ENCODE data around the gene ARFGAP3. TPM values are rescaled to one million over a fixed set of nuclear protein-coding genes. Genes with fewer than 3 reads are reported as not detected.
A peak's percentile ranks its signal among the peaks of the same experiment; 100 is the strongest.

ARFGAP3 gene
- total and polyA plus RNA-seq, 7 experiments from 2014 or later: 22.9 to 38.4 (median 30.6) TPM

DNA sequence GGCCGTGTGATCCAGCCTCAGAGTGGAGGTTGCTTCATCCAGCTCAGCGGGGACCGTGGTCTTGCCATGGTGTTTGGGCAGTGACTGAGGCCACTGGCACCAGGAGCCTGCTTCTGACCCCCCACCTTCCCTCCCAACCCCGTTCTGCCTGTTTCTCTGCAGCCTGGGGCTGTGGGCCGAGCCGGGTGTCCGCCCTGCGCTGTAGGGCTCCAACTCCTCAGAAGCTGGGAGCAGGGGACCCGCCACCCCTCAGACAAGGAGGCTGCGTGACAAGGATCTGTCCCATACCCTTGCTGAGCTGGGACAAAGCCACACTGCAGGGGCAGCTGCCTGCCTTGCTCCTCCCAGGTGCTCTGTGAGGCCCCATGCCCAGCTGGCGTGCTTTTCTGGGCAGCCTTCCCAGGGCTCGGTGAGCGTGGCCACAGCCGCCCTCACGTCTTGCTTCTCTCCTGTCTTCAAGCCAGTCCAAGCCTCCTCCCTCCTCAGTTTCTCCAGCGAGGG, 11.7 kb upstream of the ARFGAP3 start:
- Mint-ChIP-seq H3K27me3 (no peaks in the 10 kb centered on the region), H3K4me3 (no peak overlapping the region), H3K4me1 (peaks cover 0 to 5% (median 1%) of the 10 kb centered on the region in 7 donors), H3K36me3 (peaks cover 0 to 20% (median 4%) of the 10 kb centered on the region in 5 donors), H3K27ac (no peak overlapping the region), H3K9me3 (peaks cover 0 to 2% (median 0%) of the 10 kb centered on the region in 11 donors)
- Histone ChIP-seq H3K27me3 (ENCODE audit: control insufficient read depth in 2 of 2, insufficient read depth in 2 of 2, low read length in 2 of 2) (no peaks in the 10 kb centered on the region), H3K9me3 (ENCODE audit: control insufficient read depth in 2 of 3, low read length in 3 of 3) (no peaks in the 10 kb centered on the region), H3K4me3 (ENCODE audit: low read length) (no peak overlapping the region), H3K4me1 (ENCODE audit: control insufficient read depth in 2 of 2, insufficient read depth in 2 of 2, low read length in 2 of 2) (no peaks in the 10 kb centered on the region), H3K36me3 (ENCODE audit: control insufficient read depth in 2 of 3, insufficient read depth in 3 of 3, low read length in 3 of 3) (peaks cover 0 to 27% (median 0%) of the 10 kb centered on the region in 3 experiments), H3K27ac (ENCODE audit: low read depth, low read length) (no peak overlapping the region)
- ChIA-PET CTCF (interaction anchor here (1.8 kb wide), 1 partner anchor 165 kb away, joined by 7 read pairs; no protein-coding TSS in a partner anchor), POLR2A (no interaction called here)
- intact Hi-C loops (cut with micrococcal nuclease): no loop called here
- ATAC-seq (no peak), DNase-seq (no peak)

DNA sequence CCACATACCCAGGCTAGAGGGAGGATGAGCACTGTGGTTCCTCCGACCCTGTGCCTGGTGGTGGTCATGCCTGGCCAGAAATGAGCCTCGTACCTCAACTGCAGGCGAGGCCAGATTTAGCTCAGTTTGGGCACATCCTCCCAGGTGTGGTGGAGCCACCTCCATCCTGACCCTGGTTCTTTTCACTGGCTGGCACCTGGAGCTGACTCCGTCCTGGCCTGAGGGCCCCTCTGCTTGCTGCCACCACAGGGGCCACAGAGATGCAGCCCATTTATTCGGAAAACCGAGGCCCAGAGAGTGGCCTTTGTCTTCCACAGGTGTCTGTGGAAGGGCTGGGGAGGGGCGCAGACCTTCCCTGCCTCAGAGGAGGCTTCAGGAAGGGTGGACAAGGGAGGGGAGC, 9.0 kb upstream of the ARFGAP3 start:
- Histone ChIP-seq H3K27me3 (ENCODE audit: control insufficient read depth in 2 of 2, insufficient read depth in 2 of 2, low read length in 2 of 2) (no peaks in the 10 kb centered on the region), H3K4me3 (ENCODE audit: low read length) (no peak overlapping the region), H3K4me1 (ENCODE audit: control insufficient read depth in 2 of 2, insufficient read depth in 2 of 2, low read length in 2 of 2) (no peaks in the 10 kb centered on the region), H3K9me3 (ENCODE audit: control insufficient read depth in 2 of 3, low read length in 3 of 3) (no peaks in the 10 kb centered on the region), H3K27ac (ENCODE audit: low read depth, low read length) (no peak overlapping the region), H3K36me3 (ENCODE audit: control insufficient read depth in 2 of 3, insufficient read depth in 3 of 3, low read length in 3 of 3) (peaks cover 0 to 3% (median 0%) of the 10 kb centered on the region in 3 experiments)
- ChIA-PET POLR2A (no interaction called here), CTCF (interaction anchor here (1.1 kb wide), 1 partner anchor 11 kb away, joined by 3 read pairs; no protein-coding TSS in a partner anchor)
- Mint-ChIP-seq H3K27me3 (no peaks in the 10 kb centered on the region), H3K4me1 (peaks cover 0 to 16% (median 9%) of the 10 kb centered on the region in 7 donors), H3K4me3 (no peak overlapping the region), H3K27ac (peak overlapping the region in 1 of 9 donors; percentile 63), H3K9me3 (peaks cover 0 to 9% (median 0%) of the 10 kb centered on the region in 11 donors), H3K36me3 (peaks cover 0 to 15% (median 4%) of the 10 kb centered on the region in 5 donors)
- intact Hi-C loops (cut with micrococcal nuclease): no loop called here
- no peak for ATAC-seq
- no peak for DNase-seq

DNA sequence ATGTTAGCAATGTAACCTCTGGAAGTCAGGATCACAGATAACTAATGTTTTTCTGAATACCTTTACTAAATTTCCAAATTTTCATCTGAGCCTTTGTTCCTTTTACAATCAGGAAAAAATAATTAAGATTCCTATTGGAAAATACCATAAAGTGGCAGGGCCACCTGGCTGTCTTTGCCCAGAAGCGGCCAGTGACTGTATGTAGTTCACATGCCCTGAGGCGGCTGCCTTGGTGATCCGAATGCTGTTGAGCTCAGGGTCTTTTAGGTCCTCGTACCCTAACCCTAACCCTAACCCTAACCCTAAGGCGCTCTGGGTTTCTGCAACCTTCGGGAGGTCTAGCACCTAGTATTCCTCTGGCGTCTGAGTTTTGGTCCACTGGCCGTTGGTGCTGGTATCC, 8.5 kb upstream of the ARFGAP3 start:
- CTCF ChIA-PET: interaction anchor here (1.1 kb wide), 1 partner anchor 11 kb away, joined by 3 read pairs; no protein-coding TSS in a partner anchor
- Mint-ChIP-seq H3K4me1 (peaks cover 0 to 16% (median 9%) of the 10 kb centered on the region in 7 donors), H3K36me3 (peaks cover 0 to 20% (median 4%) of the 10 kb centered on the region in 5 donors), H3K9me3 (peaks cover 0 to 9% (median 0%) of the 10 kb centered on the region in 11 donors), H3K4me3 (no peak overlapping the region), H3K27ac (peak overlapping the region in 1 of 9 donors; percentile 63), H3K27me3 (no peaks in the 10 kb centered on the region)
- intact Hi-C loops (cut with micrococcal nuclease): no loop called here
- no peak for DNase-seq
- no peaks in the 10 kb centered on the region for H3K4me1 ChIP-seq (ENCODE audit: control insufficient read depth in 2 of 2, insufficient read depth in 2 of 2, low read length in 2 of 2)
- no peak for ATAC-seq
- H3K4me3 ChIP-seq (ENCODE audit: low read length): no peak overlapping the region
- H3K27ac ChIP-seq (ENCODE audit: low read depth, low read length): no peak overlapping the region
- H3K9me3 ChIP-seq (ENCODE audit: control insufficient read depth in 2 of 3, low read length in 3 of 3): no peaks in the 10 kb centered on the region
- no peaks in the 10 kb centered on the region for H3K27me3 ChIP-seq (ENCODE audit: control insufficient read depth in 2 of 2, insufficient read depth in 2 of 2, low read length in 2 of 2)
- H3K36me3 ChIP-seq (ENCODE audit: control insufficient read depth in 2 of 3, insufficient read depth in 3 of 3, low read length in 3 of 3): no peaks in the 10 kb centered on the region
- POLR2A ChIA-PET: no interaction called here

DNA sequence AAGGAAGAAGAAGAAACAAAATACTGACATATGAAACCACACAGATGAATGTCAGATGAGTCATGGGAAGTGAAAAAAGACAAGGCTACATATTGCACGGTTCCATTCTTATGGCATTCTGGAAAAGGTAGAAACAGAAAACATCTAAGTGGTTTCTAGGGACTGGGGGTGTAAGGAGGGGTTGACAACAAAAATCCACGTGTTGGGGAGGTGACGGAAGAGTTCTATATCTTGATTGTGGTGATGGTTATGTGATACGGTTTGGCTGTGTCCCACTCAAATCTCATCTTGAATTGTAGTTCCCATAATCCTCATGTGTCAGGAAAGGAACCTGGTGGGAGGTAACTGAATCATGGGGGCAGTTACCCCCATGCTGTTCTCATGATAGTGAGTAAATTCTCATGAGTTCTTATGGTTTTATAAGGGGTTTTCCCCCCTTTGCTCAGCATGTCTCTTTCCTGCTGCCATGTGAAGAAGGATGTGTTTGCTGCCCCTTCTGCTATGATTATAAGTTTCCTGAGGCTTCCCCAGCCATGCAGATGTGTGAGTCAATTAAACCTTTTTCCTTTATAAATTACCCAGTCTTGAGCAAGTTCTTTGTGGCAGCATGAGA, 6.4 kb upstream of the ARFGAP3 start:
- peak; percentile 40 for ATAC-seq
- intact Hi-C loops (cut with micrococcal nuclease): no loop called here
- Mint-ChIP-seq H3K4me3 (no peak overlapping the region), H3K27me3 (no peaks in the 10 kb centered on the region), H3K9me3 (peaks cover 0 to 9% (median 0%) of the 10 kb centered on the region in 11 donors), H3K36me3 (peaks cover 0 to 17% (median 4%) of the 10 kb centered on the region in 5 donors), H3K4me1 (peaks cover 0 to 16% (median 9%) of the 10 kb centered on the region in 7 donors), H3K27ac (peak overlapping the region in 5 of 9 donors; percentile 0 to 39 (median 12))
- Histone ChIP-seq H3K36me3 (ENCODE audit: control insufficient read depth in 2 of 3, insufficient read depth in 3 of 3, low read length in 3 of 3) (no peaks in the 10 kb centered on the region), H3K27me3 (ENCODE audit: control insufficient read depth in 2 of 2, insufficient read depth in 2 of 2, low read length in 2 of 2) (no peaks in the 10 kb centered on the region), H3K27ac (ENCODE audit: low read depth, low read length) (no peak overlapping the region), H3K9me3 (ENCODE audit: control insufficient read depth in 2 of 3, low read length in 3 of 3) (no peaks in the 10 kb centered on the region), H3K4me3 (ENCODE audit: low read length) (no peak overlapping the region), H3K4me1 (ENCODE audit: control insufficient read depth in 2 of 2, insufficient read depth in 2 of 2, low read length in 2 of 2) (no peaks in the 10 kb centered on the region)
- CTCF ChIA-PET: no interaction called here
- POLR2A ChIA-PET: no interaction called here
- peak in 1 of 9 donors; percentile 44 for DNase-seq

DNA sequence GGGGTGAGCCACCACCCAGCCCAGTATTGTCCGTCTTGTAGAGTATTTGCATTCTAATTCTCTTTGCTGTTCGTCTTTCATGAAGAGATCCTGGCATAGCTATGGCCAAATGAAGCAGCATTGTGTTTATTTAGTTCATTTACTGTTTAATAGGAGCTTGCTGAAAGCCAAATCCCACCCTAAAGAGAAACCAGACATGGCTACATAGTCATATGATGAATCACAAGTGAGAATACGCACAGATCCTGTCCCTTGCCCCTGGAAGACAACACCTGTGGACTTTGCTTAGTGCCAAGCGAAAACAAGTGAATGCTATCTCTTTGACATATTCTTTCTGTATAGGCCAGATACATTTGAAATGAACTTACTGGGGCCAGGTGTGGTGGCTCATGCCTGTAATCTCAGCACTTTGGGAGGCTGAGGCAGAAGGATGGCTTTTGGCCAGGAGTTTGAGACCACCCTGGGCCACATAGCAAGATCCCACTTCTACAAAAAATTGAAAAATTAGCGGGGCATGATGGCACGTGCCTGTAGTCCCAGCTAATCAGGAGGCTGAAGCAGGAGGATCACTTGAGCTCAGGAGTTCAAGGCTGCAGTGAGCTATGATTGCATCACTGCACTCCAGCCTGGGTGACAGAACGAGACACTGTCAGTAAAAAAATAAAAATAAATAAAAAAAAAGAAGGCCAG, 5.1 kb upstream of the ARFGAP3 start:
- H3K27ac Mint-ChIP-seq: peak overlapping the region in 1 of 9 donors; percentile 47
- intact Hi-C loops (cut with micrococcal nuclease): no loop called here
- Histone ChIP-seq H3K27ac (ENCODE audit: low read depth, low read length) (no peak overlapping the region), H3K4me1 (ENCODE audit: control insufficient read depth in 2 of 2, insufficient read depth in 2 of 2, low read length in 2 of 2) (peaks cover 0 to 6% of the 10 kb centered on the region in 2 donors), H3K9me3 (ENCODE audit: control insufficient read depth in 2 of 3, low read length in 3 of 3) (no peaks in the 10 kb centered on the region), H3K36me3 (ENCODE audit: control insufficient read depth in 2 of 3, insufficient read depth in 3 of 3, low read length in 3 of 3) (no peaks in the 10 kb centered on the region), H3K27me3 (ENCODE audit: control insufficient read depth in 2 of 2, insufficient read depth in 2 of 2, low read length in 2 of 2) (no peaks in the 10 kb centered on the region), H3K4me3 (ENCODE audit: low read length) (no peak overlapping the region)
- H3K27me3 Mint-ChIP-seq: no peaks in the 10 kb centered on the region
- POLR2A ChIA-PET: no interaction called here
- no peak for ATAC-seq
- DNase-seq: no peak
- peaks cover 0 to 9% (median 0%) of the 10 kb centered on the region in 11 donors for H3K9me3 Mint-ChIP-seq
- peaks cover 0 to 17% (median 4%) of the 10 kb centered on the region in 5 donors for H3K36me3 Mint-ChIP-seq
- peaks cover 0 to 16% (median 6%) of the 10 kb centered on the region in 7 donors for H3K4me1 Mint-ChIP-seq
- H3K4me3 Mint-ChIP-seq: no peak overlapping the region
- CTCF ChIA-PET: interaction anchor here (1.0 kb wide), 1 partner anchor 9 kb away, joined by 3 read pairs; no protein-coding TSS in a partner anchor

DNA sequence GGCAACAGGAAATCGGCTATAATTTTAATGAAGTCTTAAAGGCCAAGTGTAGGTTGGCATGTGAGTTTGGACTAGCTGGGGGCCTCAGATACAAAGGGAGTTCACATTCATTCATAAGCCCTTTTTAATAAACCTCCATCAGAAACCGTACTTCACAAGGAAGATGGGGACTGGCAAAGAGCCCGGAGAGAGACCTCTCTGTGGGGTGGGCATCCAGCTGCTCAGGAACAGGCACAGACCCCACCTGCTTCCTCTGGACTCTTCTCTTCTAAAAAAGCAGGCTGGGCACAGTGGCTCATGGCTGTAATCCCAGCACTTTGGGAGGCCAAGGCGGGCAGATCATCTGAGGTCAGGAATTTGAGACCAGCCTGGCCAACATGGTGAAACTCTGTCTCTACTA, 3.9 kb upstream of the ARFGAP3 start:
- Mint-ChIP-seq H3K4me1 (peaks cover 0 to 20% (median 8%) of the 10 kb centered on the region in 7 donors), H3K4me3 (no peak overlapping the region), H3K27me3 (no peaks in the 10 kb centered on the region), H3K36me3 (peaks cover 0 to 17% (median 4%) of the 10 kb centered on the region in 5 donors), H3K27ac (peak overlapping the region in 2 of 9 donors; percentile 29 to 56), H3K9me3 (peaks cover 0 to 9% (median 0%) of the 10 kb centered on the region in 11 donors)
- Histone ChIP-seq H3K27me3 (ENCODE audit: control insufficient read depth in 2 of 2, insufficient read depth in 2 of 2, low read length in 2 of 2) (no peaks in the 10 kb centered on the region), H3K27ac (ENCODE audit: low read depth, low read length) (no peak overlapping the region), H3K9me3 (ENCODE audit: control insufficient read depth in 2 of 3, low read length in 3 of 3) (no peaks in the 10 kb centered on the region), H3K36me3 (ENCODE audit: control insufficient read depth in 2 of 3, insufficient read depth in 3 of 3, low read length in 3 of 3) (no peaks in the 10 kb centered on the region), H3K4me1 (ENCODE audit: control insufficient read depth in 2 of 2, insufficient read depth in 2 of 2, low read length in 2 of 2) (peaks cover 2 to 6% of the 10 kb centered on the region in 2 donors), H3K4me3 (ENCODE audit: low read length) (no peak overlapping the region)
- ATAC-seq: no peak
- ChIA-PET CTCF (interaction anchor here (1.0 kb wide), 1 partner anchor 10 kb away, joined by 3 read pairs; no protein-coding TSS in a partner anchor), POLR2A (interaction anchor here (1.0 kb wide), 1 partner anchor 155 kb away, joined by 3 read pairs; no protein-coding TSS in a partner anchor)
- DNase-seq: no peak
- intact Hi-C loops (cut with micrococcal nuclease): no loop called here

Measured in naive thymus-derived CD4-positive, alpha-beta T cell (primary cell).